Measurements from ENCODE around the gene SEC22A.
A peak's percentile ranks its signal among the peaks of the same experiment; 100 is the strongest.

Gene SEC22A

GRCh38 chr3:123193448-123194101 is 8.2 kb upstream of the SEC22A start:
- Histone ChIP-seq H2BK120ac (ENCODE audit: low read depth, low read length) (peak overlapping the region; percentile 97), H3K9ac (ENCODE audit: low read length) (no peak overlapping the region), H2AK5ac (ENCODE audit: low read length) (no peak overlapping the region), H2BK15ac (replicated peaks; ENCODE audit: low read depth) (no peak overlapping the region), H3K4me3 (ENCODE audit: low read length) (no peak overlapping the region), H3K4me2 (ENCODE audit: low read length) (no peak overlapping the region), H3K23ac (ENCODE audit: low read length) (no peak overlapping the region), H4K5ac (ENCODE audit: low read length) (no peak overlapping the region), H3K4ac (ENCODE audit: low read depth, low read length) (no peak overlapping the region), H3K56ac (ENCODE audit: low read length) (peak overlapping the region; percentile 76), H2BK5ac (ENCODE audit: low read length) (peak overlapping the region; percentile 61), H3K4me1 (ENCODE audit: control insufficient read depth, low read depth, low read length) (peaks cover 7% of the 10 kb centered on the region), H3K79me2 (ENCODE audit: control insufficient read depth, insufficient read depth, low read length) (no peaks in the 10 kb centered on the region), H3K18ac (ENCODE audit: low read length) (peak overlapping the region; percentile 47), H3K27me3 (ENCODE audit: insufficient read depth, low read length, poor library complexity) (no peaks in the 10 kb centered on the region), H3K36me3 (ENCODE audit: control insufficient read depth, insufficient read depth, low read length) (no peaks in the 10 kb centered on the region), H3K79me1 (ENCODE audit: low read length) (no peaks in the 10 kb centered on the region), H3K27ac (ENCODE audit: low read depth, low read length) (peak overlapping the region; percentile 50), H4K8ac (ENCODE audit: low read depth, low read length) (no peak overlapping the region)
- WGBS (ENCODE audit: extremely low coverage, insufficient coverage, low lambda C conversion rate), result no CpG with 5 or more reads among the region's 5 CpGs
- peak; percentile 10 for DNase-seq

DNA sequence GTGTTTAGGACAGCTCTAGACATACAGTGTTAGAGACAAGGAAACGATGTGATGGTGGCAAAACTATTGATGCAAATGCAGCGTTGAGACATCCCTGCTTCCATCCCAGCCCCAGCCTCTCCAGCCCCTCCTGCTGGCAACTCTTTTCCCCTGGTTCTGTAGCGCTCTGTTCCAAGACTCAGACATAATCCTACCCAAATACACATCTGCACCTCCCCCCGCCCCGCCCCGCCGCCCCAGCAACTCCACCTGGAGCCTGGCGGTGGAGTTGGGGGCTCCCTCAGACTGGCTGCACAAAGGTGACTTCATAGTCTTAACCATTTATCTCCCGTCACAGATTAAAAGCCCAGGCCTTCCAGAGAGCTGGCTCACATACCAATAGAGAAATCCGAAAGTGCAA is 7.2 kb upstream of the SEC22A start:
- H3K36me3 ChIP-seq (ENCODE audit: control insufficient read depth, insufficient read depth, low read length), result no peaks in the 10 kb centered on the region
- no peak overlapping the region for H3K27ac ChIP-seq (ENCODE audit: low read depth, low read length)
- no peak overlapping the region for H4K5ac ChIP-seq (ENCODE audit: low read length)
- no CpG with 5 or more reads among the region's 10 CpGs for WGBS (ENCODE audit: extremely low coverage, insufficient coverage, low lambda C conversion rate)
- no peak overlapping the region for H2BK5ac ChIP-seq (ENCODE audit: low read length)
- H2BK120ac ChIP-seq (ENCODE audit: low read depth, low read length), result no peak overlapping the region
- no peak overlapping the region for H3K4me2 ChIP-seq (ENCODE audit: low read length)
- no peak overlapping the region for H3K56ac ChIP-seq (ENCODE audit: low read length)
- no peak overlapping the region for H3K9ac ChIP-seq (ENCODE audit: low read length)
- H4K8ac ChIP-seq (ENCODE audit: low read depth, low read length), result no peak overlapping the region
- H2AK5ac ChIP-seq (ENCODE audit: low read length), result no peak overlapping the region
- H3K4me3 ChIP-seq (ENCODE audit: low read length), result no peak overlapping the region
- no peaks in the 10 kb centered on the region for H3K79me2 ChIP-seq (ENCODE audit: control insufficient read depth, insufficient read depth, low read length)
- no peak overlapping the region for H3K4ac ChIP-seq (ENCODE audit: low read depth, low read length)
- H3K27me3 ChIP-seq (ENCODE audit: insufficient read depth, low read length, poor library complexity), result no peaks in the 10 kb centered on the region
- H3K18ac ChIP-seq (ENCODE audit: low read length), result no peak overlapping the region
- H3K23ac ChIP-seq (ENCODE audit: low read length), result no peak overlapping the region
- peak; percentile 97 for DNase-seq
- no peak overlapping the region for H2BK15ac ChIP-seq (replicated peaks; ENCODE audit: low read depth)
- H3K79me1 ChIP-seq (ENCODE audit: low read length), result no peaks in the 10 kb centered on the region
- peaks cover 7% of the 10 kb centered on the region for H3K4me1 ChIP-seq (ENCODE audit: control insufficient read depth, low read depth, low read length)

DNA sequence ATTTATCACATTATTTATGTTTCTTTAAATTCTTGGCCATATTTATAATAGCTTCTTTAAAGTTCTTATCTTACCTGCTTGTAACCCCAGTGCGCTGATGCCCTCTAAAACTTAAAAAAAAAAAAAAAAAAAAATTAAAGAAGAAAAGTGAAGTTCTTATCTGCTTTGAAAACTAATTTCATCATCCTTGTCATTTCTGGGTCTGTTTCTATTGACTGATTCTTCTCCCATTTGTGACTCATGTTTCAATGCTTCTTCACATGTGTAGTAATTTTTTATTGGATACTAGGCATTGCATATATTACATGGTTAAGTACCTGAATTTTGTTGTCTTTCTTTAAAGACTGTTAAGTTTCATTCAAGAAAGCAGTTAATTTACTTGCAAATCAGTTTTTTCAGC is 3.4 kb upstream of the SEC22A start:
- no peak overlapping the region for H2AK5ac ChIP-seq (ENCODE audit: low read length)
- no peaks in the 10 kb centered on the region for H3K27me3 ChIP-seq (ENCODE audit: insufficient read depth, low read length, poor library complexity)
- H3K4me3 ChIP-seq (ENCODE audit: low read length), result no peak overlapping the region
- no peak overlapping the region for H3K4me2 ChIP-seq (ENCODE audit: low read length)
- no peaks in the 10 kb centered on the region for H3K36me3 ChIP-seq (ENCODE audit: control insufficient read depth, insufficient read depth, low read length)
- no peak overlapping the region for H3K56ac ChIP-seq (ENCODE audit: low read length)
- H4K5ac ChIP-seq (ENCODE audit: low read length), result no peak overlapping the region
- H3K79me2 ChIP-seq (ENCODE audit: control insufficient read depth, insufficient read depth, low read length), result peaks cover 5% of the 10 kb centered on the region
- no peak overlapping the region for H3K9ac ChIP-seq (ENCODE audit: low read length)
- H3K4ac ChIP-seq (ENCODE audit: low read depth, low read length), result no peak overlapping the region
- no peak overlapping the region for H3K27ac ChIP-seq (ENCODE audit: low read depth, low read length)
- WGBS (ENCODE audit: extremely low coverage, insufficient coverage, low lambda C conversion rate), result no CpG with 5 or more reads among the region's 1 CpG
- no peak overlapping the region for H3K23ac ChIP-seq (ENCODE audit: low read length)
- no peak overlapping the region for H3K18ac ChIP-seq (ENCODE audit: low read length)
- peaks cover 5% of the 10 kb centered on the region for H3K79me1 ChIP-seq (ENCODE audit: low read length)
- H2BK120ac ChIP-seq (ENCODE audit: low read depth, low read length), result no peak overlapping the region
- no peak overlapping the region for H2BK5ac ChIP-seq (ENCODE audit: low read length)
- no peak overlapping the region for H4K8ac ChIP-seq (ENCODE audit: low read depth, low read length)
- peaks cover 9% of the 10 kb centered on the region for H3K4me1 ChIP-seq (ENCODE audit: control insufficient read depth, low read depth, low read length)
- H2BK15ac ChIP-seq (replicated peaks; ENCODE audit: low read depth), result no peak overlapping the region
- DNase-seq, result no peak

GRCh38 chr3:123201223-123201556 is 553 bp upstream of the SEC22A start:
- H4K8ac ChIP-seq (ENCODE audit: low read depth, low read length), result no peak overlapping the region
- H2BK15ac ChIP-seq (replicated peaks; ENCODE audit: low read depth), result no peak overlapping the region
- H3K79me1 ChIP-seq (ENCODE audit: low read length), result peaks cover 10% of the 10 kb centered on the region
- H3K4me3 ChIP-seq (ENCODE audit: low read length), result peak overlapping the region; percentile 39
- peak overlapping the region; percentile 70 for H3K4me2 ChIP-seq (ENCODE audit: low read length)
- H3K4me1 ChIP-seq (ENCODE audit: control insufficient read depth, low read depth, low read length), result peaks cover 2% of the 10 kb centered on the region
- H3K23ac ChIP-seq (ENCODE audit: low read length), result no peak overlapping the region
- H3K4ac ChIP-seq (ENCODE audit: low read depth, low read length), result no peak overlapping the region
- no peak overlapping the region for H3K27ac ChIP-seq (ENCODE audit: low read depth, low read length)
- peaks cover 7% of the 10 kb centered on the region for H3K79me2 ChIP-seq (ENCODE audit: control insufficient read depth, insufficient read depth, low read length)
- H3K18ac ChIP-seq (ENCODE audit: low read length), result no peak overlapping the region
- H2AK5ac ChIP-seq (ENCODE audit: low read length), result no peak overlapping the region
- H3K9ac ChIP-seq (ENCODE audit: low read length), result peak overlapping the region; percentile 63
- H3K56ac ChIP-seq (ENCODE audit: low read length), result peak overlapping the region; percentile 83
- H3K36me3 ChIP-seq (ENCODE audit: control insufficient read depth, insufficient read depth, low read length), result no peaks in the 10 kb centered on the region
- H2BK120ac ChIP-seq (ENCODE audit: low read depth, low read length), result no peak overlapping the region
- no CpG with 5 or more reads among the region's 6 CpGs for WGBS (ENCODE audit: extremely low coverage, insufficient coverage, low lambda C conversion rate)
- DNase-seq, result no peak
- peak overlapping the region; percentile 59 for H4K5ac ChIP-seq (ENCODE audit: low read length)
- no peaks in the 10 kb centered on the region for H3K27me3 ChIP-seq (ENCODE audit: insufficient read depth, low read length, poor library complexity)
- no peak overlapping the region for H2BK5ac ChIP-seq (ENCODE audit: low read length)

DNA sequence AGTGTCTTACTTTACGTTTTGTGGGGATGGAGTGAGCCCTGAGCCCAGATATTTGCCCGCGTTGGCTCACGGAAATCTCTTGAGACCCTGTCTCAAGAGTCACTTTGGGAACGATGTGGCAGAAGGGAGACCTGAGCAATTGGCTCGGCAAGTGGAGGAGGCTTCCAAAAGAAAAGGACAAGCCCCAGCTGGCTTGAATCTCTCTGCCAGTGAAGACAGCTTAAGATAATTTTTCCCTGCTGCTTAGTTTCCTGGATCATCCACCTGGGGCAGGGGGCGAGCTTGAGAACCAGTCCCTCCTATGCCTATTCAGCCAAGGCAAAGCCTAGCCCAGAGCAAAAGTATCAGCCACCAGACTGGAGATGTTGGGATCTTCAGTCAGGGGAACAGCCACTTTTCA is 708 bp downstream of the SEC22A start:
- Histone ChIP-seq H2AK5ac (ENCODE audit: low read length) (peak overlapping the region; percentile 29), H3K79me1 (ENCODE audit: low read length) (peaks cover 10% of the 10 kb centered on the region), H3K18ac (ENCODE audit: low read length) (peak overlapping the region; percentile 15), H3K27ac (ENCODE audit: low read depth, low read length) (no peak overlapping the region), H3K4me3 (ENCODE audit: low read length) (peak overlapping the region; percentile 73), H3K4me2 (ENCODE audit: low read length) (peak overlapping the region; percentile 98), H2BK120ac (ENCODE audit: low read depth, low read length) (no peak overlapping the region), H3K23ac (ENCODE audit: low read length) (peak overlapping the region; percentile 90), H3K56ac (ENCODE audit: low read length) (peak overlapping the region; percentile 92), H4K5ac (ENCODE audit: low read length) (no peak overlapping the region), H3K79me2 (ENCODE audit: control insufficient read depth, insufficient read depth, low read length) (peaks cover 7% of the 10 kb centered on the region), H3K4me1 (ENCODE audit: control insufficient read depth, low read depth, low read length) (peaks cover 2% of the 10 kb centered on the region), H2BK5ac (ENCODE audit: low read length) (peak overlapping the region; percentile 10), H3K27me3 (ENCODE audit: insufficient read depth, low read length, poor library complexity) (no peaks in the 10 kb centered on the region), H2BK15ac (replicated peaks; ENCODE audit: low read depth) (no peak overlapping the region), H4K8ac (ENCODE audit: low read depth, low read length) (no peak overlapping the region), H3K4ac (ENCODE audit: low read depth, low read length) (peak overlapping the region; percentile 0), H3K9ac (ENCODE audit: low read length) (peak overlapping the region; percentile 85), H3K36me3 (ENCODE audit: control insufficient read depth, insufficient read depth, low read length) (no peaks in the 10 kb centered on the region)
- DNase-seq, result peak; percentile 65
- WGBS (ENCODE audit: extremely low coverage, insufficient coverage, low lambda C conversion rate), result no CpG with 5 or more reads among the region's 7 CpGs

GRCh38 chr3:123218990-123219389 is 17.2 kb downstream of the SEC22A start:
- Histone ChIP-seq H3K18ac (ENCODE audit: low read length) (no peak overlapping the region), H3K4me3 (ENCODE audit: low read length) (no peak overlapping the region), H2BK5ac (ENCODE audit: low read length) (no peak overlapping the region), H2BK120ac (ENCODE audit: low read depth, low read length) (no peak overlapping the region), H3K56ac (ENCODE audit: low read length) (no peak overlapping the region), H4K5ac (ENCODE audit: low read length) (no peak overlapping the region), H3K36me3 (ENCODE audit: control insufficient read depth, insufficient read depth, low read length) (no peaks in the 10 kb centered on the region), H2AK5ac (ENCODE audit: low read length) (no peak overlapping the region), H3K27ac (ENCODE audit: low read depth, low read length) (no peak overlapping the region), H3K79me2 (ENCODE audit: control insufficient read depth, insufficient read depth, low read length) (no peaks in the 10 kb centered on the region), H3K4me1 (ENCODE audit: control insufficient read depth, low read depth, low read length) (peaks cover 6% of the 10 kb centered on the region), H3K9ac (ENCODE audit: low read length) (no peak overlapping the region), H3K79me1 (ENCODE audit: low read length) (peaks cover 1% of the 10 kb centered on the region), H3K23ac (ENCODE audit: low read length) (no peak overlapping the region), H3K4ac (ENCODE audit: low read depth, low read length) (no peak overlapping the region), H3K4me2 (ENCODE audit: low read length) (no peak overlapping the region), H3K27me3 (ENCODE audit: insufficient read depth, low read length, poor library complexity) (no peaks in the 10 kb centered on the region), H4K8ac (ENCODE audit: low read depth, low read length) (no peak overlapping the region), H2BK15ac (replicated peaks; ENCODE audit: low read depth) (no peak overlapping the region)
- DNase-seq, result no peak
- no CpG with 5 or more reads among the region's 1 CpG for WGBS (ENCODE audit: extremely low coverage, insufficient coverage, low lambda C conversion rate)

Measured in mesendoderm (in vitro differentiated cells).